ENCODE data around the gene PCGF2. TPM values are rescaled to one million over a fixed set of nuclear protein-coding genes. Genes with fewer than 3 reads are reported as not detected.

Gene PCGF2
- total and polyA plus RNA-seq, 5 donors from 2014 or later, result 0.25 TPM; not detected in 4

- no peak overlapping the region for H3K27ac ChIP-seq (ENCODE audit: insufficient read depth, low read length, poor library complexity, severe bottlenecking)
- no peaks in the 10 kb centered on the region for H3K9me3 Mint-ChIP-seq
- no peak for ATAC-seq (ENCODE audit: low read depth in 2 of 2)
- peaks cover 49% of the 10 kb centered on the region for H3K36me3 Mint-ChIP-seq
- no peak overlapping the region for H3K4me3 Mint-ChIP-seq
- H3K27me3 ChIP-seq (ENCODE audit: control insufficient read depth, insufficient read depth, low read length), result no peaks in the 10 kb centered on the region
- DNase-seq, result no peak
- peaks cover 93% of the 10 kb centered on the region for H3K36me3 ChIP-seq (ENCODE audit: control insufficient read depth, insufficient read depth, low read length)
- no peaks in the 10 kb centered on the region for H3K27me3 Mint-ChIP-seq
- H3K4me1 ChIP-seq (ENCODE audit: control insufficient read depth, insufficient read depth, low read length, poor library complexity, severe bottlenecking), result no peaks in the 10 kb centered on the region
- H3K27ac Mint-ChIP-seq, result peak overlapping the region in 2 of 3 donors; percentile 8 to 32
- H3K9me3 ChIP-seq (ENCODE audit: control insufficient read depth in 2 of 2, low read length in 2 of 2), result no peaks in the 10 kb centered on the region
- peaks cover 0 to 7% (median 3%) of the 10 kb centered on the region in 4 donors for H3K4me1 Mint-ChIP-seq
- no peak overlapping the region for H3K4me3 ChIP-seq (ENCODE audit: low read depth, low read length)
Observed at GRCh38 chr17:38768417-38768816, 20.3 kb upstream of the PCGF2 start.

GRCh38 chr17:38766341-38766740, 18.2 kb upstream of the PCGF2 start:
- H3K4me3 ChIP-seq (ENCODE audit: low read depth, low read length), result no peak overlapping the region
- peaks cover 92% of the 10 kb centered on the region for H3K36me3 ChIP-seq (ENCODE audit: control insufficient read depth, insufficient read depth, low read length)
- Mint-ChIP-seq H3K4me1 (peaks cover 0 to 7% (median 6%) of the 10 kb centered on the region in 4 donors), H3K9me3 (no peaks in the 10 kb centered on the region), H3K27ac (peak overlapping the region in 1 of 3 donors; percentile 67), H3K27me3 (no peaks in the 10 kb centered on the region), H3K4me3 (no peak overlapping the region), H3K36me3 (peaks cover 50% of the 10 kb centered on the region)
- no peak for DNase-seq
- H3K9me3 ChIP-seq (ENCODE audit: control insufficient read depth in 2 of 2, low read length in 2 of 2), result no peaks in the 10 kb centered on the region
- no peaks in the 10 kb centered on the region for H3K27me3 ChIP-seq (ENCODE audit: control insufficient read depth, insufficient read depth, low read length)
- no peaks in the 10 kb centered on the region for H3K4me1 ChIP-seq (ENCODE audit: control insufficient read depth, insufficient read depth, low read length, poor library complexity, severe bottlenecking)
- H3K27ac ChIP-seq (ENCODE audit: insufficient read depth, low read length, poor library complexity, severe bottlenecking), result no peak overlapping the region
- no peak for ATAC-seq (ENCODE audit: low read depth in 2 of 2)

- H3K4me3 ChIP-seq (ENCODE audit: low read depth, low read length), result no peak overlapping the region
- H3K27ac Mint-ChIP-seq, result no peak overlapping the region
- no peak for ATAC-seq (ENCODE audit: low read depth in 2 of 2)
Observed at GRCh38 chr17:38762231-38762630, 14.1 kb upstream of the PCGF2 start.

GRCh38 chr17:38761612-38762011, 13.5 kb upstream of the PCGF2 start:
- no peaks in the 10 kb centered on the region for H3K4me1 ChIP-seq (ENCODE audit: control insufficient read depth, insufficient read depth, low read length, poor library complexity, severe bottlenecking)
- H3K4me1 Mint-ChIP-seq, result peaks cover 0 to 16% (median 6%) of the 10 kb centered on the region in 4 donors
- no peak overlapping the region for H3K27ac ChIP-seq (ENCODE audit: insufficient read depth, low read length, poor library complexity, severe bottlenecking)
- H3K27me3 ChIP-seq (ENCODE audit: control insufficient read depth, insufficient read depth, low read length), result no peaks in the 10 kb centered on the region
- no peaks in the 10 kb centered on the region for H3K9me3 Mint-ChIP-seq
- no peak overlapping the region for H3K4me3 Mint-ChIP-seq
- DNase-seq, result peak in 2 of 3 donors; percentile 31 to 56
- peak; percentile 45 to 55 for ATAC-seq (ENCODE audit: low read depth in 2 of 2)
- no peaks in the 10 kb centered on the region for H3K9me3 ChIP-seq (ENCODE audit: control insufficient read depth in 2 of 2, low read length in 2 of 2)
- H3K4me3 ChIP-seq (ENCODE audit: low read depth, low read length), result no peak overlapping the region
- H3K36me3 ChIP-seq (ENCODE audit: control insufficient read depth, insufficient read depth, low read length), result peaks cover 78% of the 10 kb centered on the region
- peaks cover 41% of the 10 kb centered on the region for H3K36me3 Mint-ChIP-seq
- H3K27me3 Mint-ChIP-seq, result no peaks in the 10 kb centered on the region
- peak overlapping the region in 1 of 3 donors; percentile 84 for H3K27ac Mint-ChIP-seq

More at GRCh38 chr17:38762231-38762630, 14.1 kb upstream of the PCGF2 start:
- no peak for DNase-seq
- Histone ChIP-seq H3K4me1 (ENCODE audit: control insufficient read depth, insufficient read depth, low read length, poor library complexity, severe bottlenecking) (no peaks in the 10 kb centered on the region), H3K27ac (ENCODE audit: insufficient read depth, low read length, poor library complexity, severe bottlenecking) (no peak overlapping the region), H3K9me3 (ENCODE audit: control insufficient read depth in 2 of 2, low read length in 2 of 2) (no peaks in the 10 kb centered on the region), H3K27me3 (ENCODE audit: control insufficient read depth, insufficient read depth, low read length) (no peaks in the 10 kb centered on the region), H3K36me3 (ENCODE audit: control insufficient read depth, insufficient read depth, low read length) (peaks cover 82% of the 10 kb centered on the region)
- peaks cover 0 to 16% (median 6%) of the 10 kb centered on the region in 4 donors for H3K4me1 Mint-ChIP-seq
- H3K9me3 Mint-ChIP-seq, result no peaks in the 10 kb centered on the region
- no peak overlapping the region for H3K4me3 Mint-ChIP-seq
- no peaks in the 10 kb centered on the region for H3K27me3 Mint-ChIP-seq
- peaks cover 41% of the 10 kb centered on the region for H3K36me3 Mint-ChIP-seq

- Histone ChIP-seq H3K4me3 (ENCODE audit: low read depth, low read length) (peak overlapping the region; percentile 88), H3K27me3 (ENCODE audit: control insufficient read depth, insufficient read depth, low read length) (peaks cover 13% of the 10 kb centered on the region), H3K4me1 (ENCODE audit: control insufficient read depth, insufficient read depth, low read length, poor library complexity, severe bottlenecking) (peaks cover 49% of the 10 kb centered on the region), H3K9me3 (ENCODE audit: control insufficient read depth in 2 of 2, low read length in 2 of 2) (no peaks in the 10 kb centered on the region), H3K36me3 (ENCODE audit: control insufficient read depth, insufficient read depth, low read length) (peaks cover 26% of the 10 kb centered on the region), H3K27ac (ENCODE audit: insufficient read depth, low read length, poor library complexity, severe bottlenecking) (peak overlapping the region; percentile 88)
- peaks cover 24% of the 10 kb centered on the region for H3K36me3 Mint-ChIP-seq
- peak overlapping the region; percentile 93 to 99 (median 98) for H3K27ac Mint-ChIP-seq
- peaks cover 7 to 66% (median 27%) of the 10 kb centered on the region in 4 donors for H3K4me1 Mint-ChIP-seq
- no peak for DNase-seq
- H3K9me3 Mint-ChIP-seq, result peaks cover 0 to 3% (median 0%) of the 10 kb centered on the region in 7 donors
- peaks cover 32% of the 10 kb centered on the region for H3K27me3 Mint-ChIP-seq
- H3K4me3 Mint-ChIP-seq, result peak overlapping the region; percentile 90 to 100 (median 98)
- ATAC-seq (ENCODE audit: low read depth in 2 of 2), result no peak
Observed at GRCh38 chr17:38753071-38753506, 5.0 kb upstream of the PCGF2 start.

- Histone ChIP-seq H3K36me3 (ENCODE audit: control insufficient read depth, insufficient read depth, low read length) (peaks cover 20% of the 10 kb centered on the region), H3K27ac (ENCODE audit: insufficient read depth, low read length, poor library complexity, severe bottlenecking) (peak within 1 kb of the TSS; percentile 88), H3K9me3 (ENCODE audit: control insufficient read depth in 2 of 2, low read length in 2 of 2) (no peaks in the 10 kb centered on the region), H3K4me3 (ENCODE audit: low read depth, low read length) (peak within 1 kb of the TSS; percentile 88), H3K27me3 (ENCODE audit: control insufficient read depth, insufficient read depth, low read length) (peaks cover 13% of the 10 kb centered on the region), H3K4me1 (ENCODE audit: control insufficient read depth, insufficient read depth, low read length, poor library complexity, severe bottlenecking) (peaks cover 54% of the 10 kb centered on the region)
- H3K27me3 Mint-ChIP-seq, result peaks cover 32% of the 10 kb centered on the region
- peaks cover 24% of the 10 kb centered on the region for H3K36me3 Mint-ChIP-seq
- H3K4me1 Mint-ChIP-seq, result peaks cover 7 to 68% (median 27%) of the 10 kb centered on the region in 4 donors
- DNase-seq (peak; percentile 94 to 100 (median 96)), ATAC-seq (ENCODE audit: low read depth in 2 of 2) (peak; percentile 92 to 95)
- H3K27ac Mint-ChIP-seq, result peak within 1 kb of the TSS; percentile 93 to 99 (median 98)
- H3K9me3 Mint-ChIP-seq, result peaks cover 0 to 3% (median 0%) of the 10 kb centered on the region in 7 donors
- H3K4me3 Mint-ChIP-seq, result peak within 1 kb of the TSS; percentile 90 to 100 (median 98)
Observed at GRCh38 chr17:38752308-38753070, 4.4 kb upstream of the PCGF2 start, which contains the start of gene PSMB3. Gene PSMB3 (plus strand): TSS chr17:38752741. CDS start chr17:38752827, 86 bp downstream.

- peaks cover 20% of the 10 kb centered on the region for H3K36me3 ChIP-seq (ENCODE audit: control insufficient read depth, insufficient read depth, low read length)
- Mint-ChIP-seq H3K27ac (peak overlapping the region; percentile 93 to 99 (median 98)), H3K36me3 (peaks cover 24% of the 10 kb centered on the region), H3K4me3 (peak overlapping the region; percentile 90 to 100 (median 98)), H3K27me3 (peaks cover 34% of the 10 kb centered on the region), H3K9me3 (peaks cover 0 to 3% (median 0%) of the 10 kb centered on the region in 7 donors), H3K4me1 (peaks cover 7 to 69% (median 28%) of the 10 kb centered on the region in 4 donors)
- ATAC-seq (ENCODE audit: low read depth in 2 of 2) (peak; percentile 19 to 23), DNase-seq (peak; percentile 59 to 87 (median 85))
- peaks cover 60% of the 10 kb centered on the region for H3K4me1 ChIP-seq (ENCODE audit: control insufficient read depth, insufficient read depth, low read length, poor library complexity, severe bottlenecking)
- peaks cover 13% of the 10 kb centered on the region for H3K27me3 ChIP-seq (ENCODE audit: control insufficient read depth, insufficient read depth, low read length)
- H3K9me3 ChIP-seq (ENCODE audit: control insufficient read depth in 2 of 2, low read length in 2 of 2), result no peaks in the 10 kb centered on the region
- peak overlapping the region; percentile 88 for H3K4me3 ChIP-seq (ENCODE audit: low read depth, low read length)
- peak overlapping the region; percentile 88 for H3K27ac ChIP-seq (ENCODE audit: insufficient read depth, low read length, poor library complexity, severe bottlenecking)
Observed at GRCh38 chr17:38751808-38752307, 3.7 kb upstream of the PCGF2 start.

Data from CD4-positive, CD25-positive, alpha-beta regulatory T cell (primary cell).